Mesothelial cell of epicardium (in vitro differentiated cells): Measurements from ENCODE around the gene DIP2C. TPM values are rescaled to one million over a fixed set of nuclear protein-coding genes. Genes with fewer than 3 reads are reported as not detected.

Source experiments
- DNase-seq, 2 experiments: peaks; one replicate each; pipeline ENCODE4 v3.0.0; 2021; ENCODE audit warnings: low spot score in 2 of 2; ENCODE audit not compliant: unreplicated experiment in 2 of 2
- H3K27ac Mint-ChIP-seq: 2 replicates; pipeline ENCODE4 v1.8.0; 2021; ENCODE audit warnings: mixed read lengths
- H3K27me3 Mint-ChIP-seq: 2 replicates; pipeline ENCODE4 v1.8.0; 2021; ENCODE audit warnings: low read depth, mixed read lengths
- H3K36me3 Mint-ChIP-seq: 2 replicates; pipeline ENCODE4 v1.8.0; 2021; ENCODE audit warnings: mixed read lengths
- H3K4me1 Mint-ChIP-seq: 2 replicates; pipeline ENCODE4 v1.8.0; 2021; ENCODE audit warnings: mixed read lengths
- H3K4me3 Mint-ChIP-seq: 2 replicates; pipeline ENCODE4 v1.8.0; 2021; ENCODE audit warnings: mild to moderate bottlenecking, moderate library complexity, mixed read lengths
- H3K9me3 Mint-ChIP-seq: 2 replicates; pipeline ENCODE4 v1.8.0; 2021; ENCODE audit warnings: mixed read lengths
- CTCF ChIP-seq: fragments of 200-600 bp; sonication (generic); IDR thresholded peaks from one replicate; pipeline ENCODE4 v1.5.0; 2021; ENCODE audit warnings: antibody characterized with exemption; ENCODE audit not compliant: unreplicated experiment
- total RNA-seq: library from RNA; stranded (reverse); gene quantifications from 3 replicates; pipeline ENCODE4 v1.2.1, GENCODE V29; 2021

The DIP2C gene
- total RNA-seq, 1 donor from 2014 or later: 30.3 TPM

- Mint-ChIP-seq H3K9me3 (peaks cover 5% of the 10 kb centered on the region), H3K4me1 (peaks cover 10% of the 10 kb centered on the region), H3K27me3 (no peaks in the 10 kb centered on the region), H3K27ac (no peak overlapping the region), H3K4me3 (no peak overlapping the region), H3K36me3 (peaks cover 18% of the 10 kb centered on the region)
- DNase-seq: no peak
- TF ChIP-seq CTCF: no peak
These were observed 233.0 kb downstream of the DIP2C start for GRCh38 chr10:456486-456885.

GRCh38 chr10:454860-455259, 234.6 kb downstream of the DIP2C start:
- no peak for TF ChIP-seq CTCF
- Mint-ChIP-seq H3K36me3 (peaks cover 5% of the 10 kb centered on the region), H3K9me3 (no peaks in the 10 kb centered on the region), H3K4me1 (peaks cover 10% of the 10 kb centered on the region), H3K27me3 (no peaks in the 10 kb centered on the region), H3K27ac (no peak overlapping the region), H3K4me3 (no peak overlapping the region)
- DNase-seq: no peak

GRCh38 chr10:453647-454046, 235.8 kb downstream of the DIP2C start:
- no peaks in the 10 kb centered on the region for H3K9me3 Mint-ChIP-seq
- peaks cover 4% of the 10 kb centered on the region for H3K36me3 Mint-ChIP-seq
- no peaks in the 10 kb centered on the region for H3K27me3 Mint-ChIP-seq
- H3K4me1 Mint-ChIP-seq: peaks cover 10% of the 10 kb centered on the region
- TF ChIP-seq CTCF: no peak
- no peak for DNase-seq
- no peak overlapping the region for H3K27ac Mint-ChIP-seq
- H3K4me3 Mint-ChIP-seq: no peak overlapping the region

GRCh38 chr10:452512-453426, 236.7 kb downstream of the DIP2C start:
- peaks cover 10% of the 10 kb centered on the region for H3K4me1 Mint-ChIP-seq
- H3K4me3 Mint-ChIP-seq: no peak overlapping the region
- peaks cover 4% of the 10 kb centered on the region for H3K36me3 Mint-ChIP-seq

DNA sequence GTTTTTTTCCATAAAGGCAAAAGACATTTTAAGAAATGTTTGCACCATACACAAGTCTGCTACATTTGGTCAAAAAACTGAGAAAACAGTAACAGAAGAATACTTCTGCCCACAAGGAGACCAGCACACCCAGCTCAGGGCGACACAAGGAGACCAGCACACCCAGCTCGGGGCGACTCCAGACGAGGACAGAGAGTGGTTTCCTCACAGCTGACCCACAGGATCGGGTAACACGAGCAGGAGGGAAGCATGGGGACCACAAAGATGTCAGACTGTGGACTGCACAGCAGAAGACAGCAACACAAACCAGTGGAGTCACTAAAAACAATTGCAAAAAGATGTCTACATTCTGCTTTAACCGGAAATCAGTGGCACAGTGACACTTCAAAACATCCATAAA, 237.6 kb downstream of the DIP2C start:
- H3K27ac Mint-ChIP-seq: no peak overlapping the region
- H3K4me3 Mint-ChIP-seq: no peak overlapping the region
- H3K9me3 Mint-ChIP-seq: peaks cover under 1% of the 10 kb centered on the region
- peaks cover 10% of the 10 kb centered on the region for H3K4me1 Mint-ChIP-seq
- H3K27me3 Mint-ChIP-seq: no peaks in the 10 kb centered on the region
- no peak for DNase-seq
- peaks cover 4% of the 10 kb centered on the region for H3K36me3 Mint-ChIP-seq
- TF ChIP-seq CTCF: no peak

More at GRCh38 chr10:452512-453426, 236.7 kb downstream of the DIP2C start:
- Mint-ChIP-seq H3K9me3 (no peaks in the 10 kb centered on the region), H3K27me3 (no peaks in the 10 kb centered on the region), H3K27ac (no peak overlapping the region)
- TF ChIP-seq CTCF: no peak
- DNase-seq: no peak
